Measurements from ENCODE around the gene ACACA.

DNA sequence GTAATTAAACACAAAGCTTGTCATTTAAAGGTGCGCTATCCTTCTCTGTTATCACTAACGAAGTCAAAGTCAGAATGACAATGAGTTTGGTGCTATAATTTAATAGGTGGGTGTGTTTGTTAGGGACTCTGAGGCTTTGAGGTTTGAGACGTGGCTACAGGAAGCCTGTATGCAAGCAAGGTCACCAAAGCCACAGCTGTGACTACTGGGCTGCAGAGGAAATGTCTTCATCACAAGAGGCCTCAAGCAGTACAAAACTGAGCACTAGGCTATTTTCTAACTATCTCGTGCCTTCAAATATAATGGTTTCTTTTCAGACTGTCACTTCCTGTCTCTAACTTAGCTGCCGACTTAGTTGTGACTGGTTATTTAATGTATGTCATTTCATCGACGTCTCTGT lies 316.7 kb downstream of the ACACA start:
- TF ChIP-seq CTCF (IDR thresholded peaks at IDR 0.05) (no peak), EZH2 (IDR thresholded peaks at IDR 0.05; ENCODE audit: borderline replicate concordance, insufficient read depth, low read depth, low read length, poor library complexity, severe bottlenecking) (no peak)

Data from B cell (primary cell).